ENCODE measurements around the gene S100G.
"Not testable (repeated sequence)": the region's sequence is repeated elsewhere in the genome, so short reads cannot be mapped to it uniquely, and the experiment has no call there.

S100G gene, protein sequence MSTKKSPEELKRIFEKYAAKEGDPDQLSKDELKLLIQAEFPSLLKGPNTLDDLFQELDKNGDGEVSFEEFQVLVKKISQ

GRCh38 chrX:16649858-16650257 is at the start of gene S100G:
Gene S100G, plus strand, starts transcription at chrX:16650158. Its CDS starts 849 bp downstream, at chrX:16651007.
- no peak for DNase-seq

- DNase-seq, result no peak
Measured at GRCh38 chrX:16601885-16602284, 48.1 kb upstream of the S100G start.

- DNase-seq, result not testable (repeated sequence)
Measured at GRCh38 chrX:16603235-16603634, 46.7 kb upstream of the S100G start.

GRCh38 chrX:16603822-16604221 is 46.1 kb upstream of the S100G start:
- DNase-seq, result no peak

DNA sequence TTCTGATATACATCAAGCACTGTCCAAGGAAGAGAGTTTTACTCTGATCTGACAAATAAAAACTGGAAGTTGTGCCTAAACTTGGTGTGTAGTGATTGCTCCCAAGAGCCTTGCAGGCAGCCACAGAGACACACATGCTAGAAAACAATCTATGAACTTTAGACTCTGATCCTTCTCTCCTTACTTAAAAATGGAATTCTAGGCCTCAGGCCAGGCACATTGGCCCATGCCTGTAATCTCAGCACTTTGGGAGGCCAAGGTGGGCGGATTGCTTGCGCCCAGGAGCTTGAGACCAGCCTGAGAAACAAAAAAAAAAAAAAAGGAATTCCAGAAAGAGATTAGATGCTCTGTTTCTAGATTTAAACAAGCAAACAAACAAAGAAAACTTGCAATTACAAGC is 45.6 kb upstream of the S100G start:
- DNase-seq, result no peak

DNA sequence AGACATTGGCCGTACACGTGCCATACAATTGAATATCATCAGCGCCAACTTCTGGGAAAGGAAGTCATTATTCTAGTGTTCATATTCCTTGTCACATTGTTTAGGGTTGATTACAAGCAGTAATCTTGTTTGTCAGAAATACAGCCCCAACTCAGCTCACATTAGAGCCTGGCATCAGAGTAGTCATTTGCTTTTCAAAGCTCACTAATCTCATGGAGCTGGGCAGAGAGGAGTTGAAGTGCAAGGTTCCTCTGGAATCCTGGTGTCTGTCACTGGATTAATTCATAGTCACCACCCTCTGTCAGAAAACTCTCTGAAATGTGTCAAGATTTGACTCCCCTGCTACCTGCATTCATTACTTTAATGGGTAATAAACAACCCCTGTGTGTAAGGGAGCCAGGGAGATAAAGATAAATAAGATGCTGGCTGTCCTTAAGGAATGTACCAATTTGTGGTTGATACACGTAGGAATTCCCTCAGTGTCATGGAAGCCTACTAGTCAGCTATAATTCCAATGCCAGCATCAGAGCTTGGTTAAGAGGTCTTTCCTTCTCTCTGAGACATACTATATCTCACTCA is 43.7 kb upstream of the S100G start:
- no peak for DNase-seq

DNA sequence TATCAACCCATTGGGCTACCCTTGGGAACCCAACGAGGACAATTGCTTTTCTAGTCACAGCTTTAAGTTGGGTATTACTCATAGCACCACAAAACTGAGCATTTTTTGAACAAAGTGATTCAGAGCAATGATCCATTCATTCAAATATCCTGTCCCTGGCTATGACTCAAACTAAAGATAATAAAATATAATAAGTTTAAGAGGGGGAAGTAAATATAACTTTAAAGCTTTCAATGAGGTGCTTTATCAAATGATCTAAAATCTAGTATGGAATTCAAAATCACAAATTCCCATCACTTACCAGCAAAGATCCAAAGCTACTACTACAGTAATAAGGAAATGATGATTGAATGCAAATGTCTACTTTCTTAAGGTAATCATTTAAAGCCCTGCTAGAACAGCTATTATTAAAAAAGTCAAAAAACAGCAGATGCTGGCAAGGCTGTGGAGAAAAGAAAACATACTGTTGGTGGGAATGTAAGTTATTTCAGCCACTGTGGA is 39.8 kb upstream of the S100G start:
- no peak for DNase-seq

DNA sequence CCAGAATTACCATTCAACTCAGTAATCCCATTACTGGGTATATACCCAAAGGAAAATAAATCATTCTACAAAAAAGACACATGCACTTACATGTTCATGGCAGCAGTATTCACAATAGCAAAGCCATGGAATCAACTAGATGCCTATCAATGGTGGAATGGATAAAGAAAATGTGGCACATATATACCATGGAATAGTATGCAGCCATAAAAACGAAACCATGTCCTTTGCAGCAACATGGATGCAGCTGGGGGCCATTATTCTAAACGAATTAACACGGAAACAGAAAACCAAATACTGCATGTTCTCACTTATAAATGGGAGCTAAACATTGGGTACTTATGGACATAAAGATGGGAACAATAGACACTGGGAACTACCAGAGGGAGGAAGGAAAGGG is 39.3 kb upstream of the S100G start:
- not testable (repeated sequence) for DNase-seq

DNA sequence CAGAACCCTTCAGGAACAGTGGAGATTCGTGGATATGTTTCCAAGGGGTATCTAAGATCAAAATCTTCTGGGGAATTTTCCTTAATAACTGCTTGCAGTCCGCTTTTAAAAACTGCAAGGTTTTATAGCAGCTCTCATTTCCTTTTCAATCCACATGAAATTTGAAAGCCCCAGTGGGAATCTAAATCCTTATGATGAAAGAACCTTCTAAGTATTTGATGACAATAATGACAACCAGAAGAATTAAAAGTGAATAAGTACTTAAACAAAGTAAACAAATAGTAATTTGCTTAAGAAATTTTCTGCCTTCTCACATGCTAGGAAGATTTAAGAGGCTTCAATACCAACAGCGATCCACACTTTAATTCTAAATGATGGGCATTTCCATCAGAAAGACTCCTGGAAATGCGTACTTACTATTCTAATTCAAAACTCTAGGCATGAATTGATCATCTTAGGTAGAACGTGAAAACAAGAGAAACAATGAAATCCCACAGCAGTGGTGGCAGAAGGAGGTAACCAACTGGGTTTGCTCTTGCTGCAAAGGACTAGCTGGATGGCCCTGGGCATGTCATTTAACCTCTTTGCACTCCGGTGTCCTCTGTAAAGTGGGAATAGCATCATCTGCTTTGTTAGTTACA is 37.6 kb upstream of the S100G start:
- no peak for DNase-seq

DNA sequence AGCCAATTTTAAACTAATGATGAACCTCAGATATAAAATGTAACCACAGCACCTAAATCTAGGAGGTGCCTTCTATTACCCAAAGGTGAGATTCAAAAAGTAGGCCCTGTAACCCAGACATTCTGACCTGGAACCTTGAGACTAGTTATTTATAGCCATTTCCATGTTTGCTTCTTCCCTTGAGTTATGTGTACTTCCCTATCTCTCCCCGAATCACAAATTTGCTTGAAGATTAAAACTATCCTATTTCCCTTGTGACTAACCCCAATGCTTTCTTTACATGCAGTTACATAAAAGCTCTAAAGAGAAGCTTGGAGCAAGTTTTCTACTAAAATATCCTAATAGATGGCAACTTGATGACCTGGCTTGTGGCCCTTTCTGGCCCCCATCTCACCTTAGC is 32.6 kb upstream of the S100G start:
- no peak for DNase-seq

GRCh38 chrX:16618422-16618821 is 31.5 kb upstream of the S100G start:
- DNase-seq, result no peak

GRCh38 chrX:16619024-16619423 is 30.9 kb upstream of the S100G start:
- no peak for DNase-seq

DNA sequence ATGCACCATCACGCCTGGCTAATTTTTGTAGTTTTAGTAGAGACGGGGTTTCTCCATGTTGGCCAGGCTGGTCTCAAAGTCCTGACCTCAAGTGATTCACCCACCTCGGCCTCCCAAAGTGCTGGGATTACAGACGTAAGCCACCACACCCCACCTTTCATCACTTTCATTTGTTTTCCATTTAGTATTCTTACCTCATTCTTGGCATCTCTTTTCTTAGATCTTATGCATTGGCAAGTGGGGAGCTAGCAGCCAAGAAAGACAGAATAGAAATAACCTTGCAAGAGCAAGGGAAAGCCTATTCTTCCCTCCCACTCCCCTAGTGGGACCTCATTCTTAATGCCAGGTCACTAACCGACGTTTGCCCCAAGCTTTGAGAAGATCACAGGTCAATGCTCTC is 21.4 kb upstream of the S100G start:
- DNase-seq, result not testable (repeated sequence)

DNA sequence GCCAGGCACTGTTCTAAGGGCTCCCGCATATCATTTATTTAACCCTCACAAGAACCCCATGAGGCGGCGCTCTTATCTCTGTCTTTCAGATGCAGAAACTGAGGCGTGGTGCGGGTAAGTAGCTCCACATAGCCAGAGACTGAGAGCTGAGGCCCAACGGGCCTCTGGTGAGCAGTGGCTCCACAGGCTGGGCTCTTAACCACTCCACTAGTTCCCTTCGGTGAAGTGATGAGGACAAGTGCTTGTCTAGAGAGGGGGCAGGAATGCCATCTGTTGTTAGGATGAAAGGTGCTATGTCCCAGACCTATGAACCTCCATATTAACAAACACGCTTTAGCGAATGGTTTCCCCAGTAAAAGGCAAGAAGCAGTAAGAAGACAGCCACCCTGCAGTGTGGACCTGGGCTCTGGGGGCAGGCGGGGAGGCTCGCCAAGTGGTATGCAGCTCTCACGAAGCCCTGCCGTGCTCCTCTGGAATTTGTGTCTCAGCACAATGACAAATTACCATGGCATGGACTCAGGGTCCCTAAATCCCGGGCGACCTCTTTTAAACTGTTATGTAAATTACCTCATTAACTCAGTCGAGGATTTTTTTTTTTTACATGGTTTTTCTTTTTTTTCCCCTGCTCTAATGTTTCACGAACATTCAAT is 20.9 kb upstream of the S100G start:
- DNase-seq, result no peak

GRCh38 chrX:16629909-16630308 is 20.0 kb upstream of the S100G start:
- no peak for DNase-seq

- DNase-seq, result no peak
Measured at GRCh38 chrX:16633754-16634153, 16.2 kb upstream of the S100G start.

- DNase-seq, result no peak
Measured at GRCh38 chrX:16635040-16635439, 14.9 kb upstream of the S100G start.

GRCh38 chrX:16635596-16635995 is 14.4 kb upstream of the S100G start:
- no peak for DNase-seq

- DNase-seq, result no peak
Measured at GRCh38 chrX:16638533-16638932, 11.4 kb upstream of the S100G start.

GRCh38 chrX:16639966-16640365 is 10.0 kb upstream of the S100G start:
- no peak for DNase-seq

DNA sequence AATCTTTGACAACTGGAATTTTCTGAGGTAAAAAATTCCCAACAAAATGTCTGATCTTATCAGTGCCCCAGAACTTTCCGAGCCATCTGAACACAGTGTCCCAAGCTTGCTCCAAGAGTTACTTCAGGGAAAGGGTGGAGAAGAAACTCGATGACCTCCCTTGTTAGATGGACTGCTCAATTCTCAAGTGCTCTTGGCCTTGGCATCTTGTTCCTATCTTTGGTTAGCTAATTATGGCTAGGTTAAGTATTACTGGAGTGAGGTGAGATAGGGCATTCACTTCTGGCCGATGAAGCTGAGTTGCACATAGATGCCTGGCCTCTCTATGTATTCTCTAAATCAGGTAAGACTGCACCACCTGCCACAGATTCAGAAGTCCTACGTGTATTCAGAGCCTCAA is 9.1 kb upstream of the S100G start:
- no peak for DNase-seq

GRCh38 chrX:16643176-16643575 is 6.8 kb upstream of the S100G start:
- no peak for DNase-seq

DNA sequence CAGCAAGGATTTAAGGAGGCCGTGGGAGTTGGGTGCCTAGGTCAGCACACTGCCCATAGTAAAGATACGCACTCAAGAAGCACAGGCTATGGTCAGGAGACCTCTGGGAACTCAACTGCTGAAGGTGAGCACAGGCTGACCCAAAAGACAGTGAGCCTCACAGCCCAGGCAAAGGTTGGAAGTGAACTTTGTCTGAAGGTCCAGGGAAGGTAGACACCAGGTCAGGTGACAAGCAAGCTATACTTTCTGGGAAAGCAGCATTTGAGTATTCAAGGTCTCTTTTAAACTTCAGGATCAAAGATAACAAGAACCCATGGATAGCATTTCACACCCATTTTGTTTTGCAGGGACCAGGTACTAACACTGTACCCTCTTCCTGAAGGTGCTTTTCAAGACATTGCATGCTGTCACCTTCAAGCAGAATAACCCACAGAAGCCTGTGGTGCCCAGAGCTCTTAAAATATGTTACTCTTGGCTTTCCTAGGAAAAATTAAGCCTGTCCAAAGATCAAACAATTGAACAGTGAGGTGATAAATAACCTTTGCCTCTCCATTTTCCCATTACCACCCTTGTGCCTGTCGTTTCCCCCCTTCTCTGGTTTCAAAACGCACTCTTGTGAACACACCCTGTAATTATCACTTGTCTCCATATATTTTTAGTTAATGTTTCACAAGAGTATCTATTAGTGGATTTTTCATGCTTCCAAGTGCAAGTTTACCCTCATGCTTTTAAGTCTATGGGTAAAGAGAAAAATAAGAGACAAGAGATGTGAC is 3.4 kb upstream of the S100G start:
- peak; percentile 5 for DNase-seq
